Cardiac muscle cell (in vitro differentiated cells and primary cell): ENCODE data around the gene ZNF202. TPM values are rescaled to one million over a fixed set of nuclear protein-coding genes. Genes with fewer than 3 reads are reported as not detected.
A peak's percentile ranks its signal among the peaks of the same experiment; 100 is the strongest.

Experiments
- DNase-seq, 2 donors: peaks; one replicate each; pipeline versions ENCODE4 v3.0.0 to v3.0.0-alpha.2; 2010 to 2017; ENCODE audit warnings: low read depth in 1 of 2, low spot score in 1 of 2
- H3K27ac ChIP-seq: fragments of 200-600 bp; sonication (generic); 2 replicates; pipeline ENCODE4 v1.5.1; 2016
- H3K27me3 ChIP-seq: fragments of 200-600 bp; sonication (generic); 2 replicates; pipeline ENCODE4 v1.6.0; 2016; ENCODE audit warnings: control low read depth
- H3K36me3 ChIP-seq: fragments of 200-600 bp; sonication (generic); 2 replicates; pipeline ENCODE4 v1.5.1; 2016; ENCODE audit warnings: control low read depth
- H3K4me1 ChIP-seq: fragments of 200-600 bp; sonication (generic); 2 replicates; pipeline ENCODE4 v1.8.1; 2017; ENCODE audit warnings: low read depth, mild to moderate bottlenecking, mixed run types
- H3K4me3 ChIP-seq: fragments of 200-600 bp; sonication (generic); 2 replicates; pipeline ENCODE4 v1.5.1; 2016; ENCODE audit warnings: mild to moderate bottlenecking
- H3K9me3 ChIP-seq: fragments of 200-600 bp; sonication (generic); 2 replicates; pipeline ENCODE4 v1.5.1; 2017; ENCODE audit warnings: low read depth, mild to moderate bottlenecking, control low read depth
- polyA plus RNA-seq: library from polyadenylated mRNA; unstranded; fragments of >200 nt; fragmentation: Nextera tagmentation; extraction: Ambion mirVana; gene quantifications from 2 replicates; pipeline ENCODE4 v1.2.1, GENCODE V29; 2016
- total RNA-seq: library from RNA; depleted of rRNA; stranded (reverse); fragments of >200 nt; gene quantifications from 2 replicates; pipeline ENCODE4 v1.2.3, GENCODE V29; 2016
- TF ChIP-seq, protein P1 (sequence below): IDR thresholded peaks from 2 replicates; pipeline ENCODE4 v1.5.1; 2012; ENCODE audit warnings: low read depth, mild to moderate bottlenecking, low read length

Gene ZNF202
- total and polyA plus RNA-seq, 2 experiments from 2014 or later = 4.8 to 12.0 TPM

DNA sequence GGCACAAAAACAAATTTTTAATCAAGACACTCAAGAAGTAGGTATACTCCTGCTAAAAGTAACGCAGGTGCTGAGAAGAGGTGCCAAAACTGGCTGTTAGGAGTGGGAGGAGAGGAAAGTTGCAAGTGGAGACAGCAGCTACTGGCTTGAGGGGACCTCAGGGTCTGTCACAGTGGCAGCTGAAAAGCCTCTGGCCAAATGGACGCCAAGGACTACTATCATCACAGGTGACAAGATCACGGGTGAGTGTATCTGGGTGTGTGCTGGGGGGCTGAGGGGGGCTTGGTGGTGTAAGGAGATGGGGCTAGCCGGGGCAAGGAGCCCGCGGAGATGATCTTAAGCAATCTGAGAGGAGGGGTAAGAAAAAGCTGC, 687 bp downstream of the ZNF202 start:
- peaks cover 12% of the 10 kb centered on the region for H3K4me1 ChIP-seq
- TF ChIP-seq, protein P1, sequence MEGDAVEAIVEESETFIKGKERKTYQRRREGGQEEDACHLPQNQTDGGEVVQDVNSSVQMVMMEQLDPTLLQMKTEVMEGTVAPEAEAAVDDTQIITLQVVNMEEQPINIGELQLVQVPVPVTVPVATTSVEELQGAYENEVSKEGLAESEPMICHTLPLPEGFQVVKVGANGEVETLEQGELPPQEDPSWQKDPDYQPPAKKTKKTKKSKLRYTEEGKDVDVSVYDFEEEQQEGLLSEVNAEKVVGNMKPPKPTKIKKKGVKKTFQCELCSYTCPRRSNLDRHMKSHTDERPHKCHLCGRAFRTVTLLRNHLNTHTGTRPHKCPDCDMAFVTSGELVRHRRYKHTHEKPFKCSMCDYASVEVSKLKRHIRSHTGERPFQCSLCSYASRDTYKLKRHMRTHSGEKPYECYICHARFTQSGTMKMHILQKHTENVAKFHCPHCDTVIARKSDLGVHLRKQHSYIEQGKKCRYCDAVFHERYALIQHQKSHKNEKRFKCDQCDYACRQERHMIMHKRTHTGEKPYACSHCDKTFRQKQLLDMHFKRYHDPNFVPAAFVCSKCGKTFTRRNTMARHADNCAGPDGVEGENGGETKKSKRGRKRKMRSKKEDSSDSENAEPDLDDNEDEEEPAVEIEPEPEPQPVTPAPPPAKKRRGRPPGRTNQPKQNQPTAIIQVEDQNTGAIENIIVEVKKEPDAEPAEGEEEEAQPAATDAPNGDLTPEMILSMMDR = no peak
- H3K27ac ChIP-seq = peak overlapping the region; percentile 94
- H3K27me3 ChIP-seq = no peaks in the 10 kb centered on the region
- peak; percentile 2 to 7 for DNase-seq
- no peaks in the 10 kb centered on the region for H3K36me3 ChIP-seq
- H3K9me3 ChIP-seq = no peaks in the 10 kb centered on the region
- peak overlapping the region; percentile 99 for H3K4me3 ChIP-seq

DNA sequence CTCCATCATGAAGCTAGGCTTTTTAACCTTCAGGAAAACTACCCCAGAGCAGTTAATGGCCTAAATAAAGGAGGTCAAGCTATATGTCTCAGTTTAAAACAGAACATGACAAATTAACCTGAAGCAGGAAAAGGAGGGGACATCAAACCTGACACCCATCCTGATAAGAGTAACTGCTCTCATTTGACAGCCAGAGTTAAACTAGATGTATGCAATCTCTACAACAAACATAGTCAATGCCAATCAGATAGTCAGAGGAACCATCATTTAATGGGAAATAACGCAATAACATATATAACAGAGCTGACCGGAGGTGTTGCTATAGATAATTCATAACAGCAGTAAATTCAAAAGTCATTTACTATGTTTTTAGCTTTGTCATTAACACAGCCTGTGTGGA, 3.1 kb downstream of the ZNF202 start:
- no peaks in the 10 kb centered on the region for H3K9me3 ChIP-seq
- H3K27me3 ChIP-seq = no peaks in the 10 kb centered on the region
- no peaks in the 10 kb centered on the region for H3K36me3 ChIP-seq
- no peak overlapping the region for H3K27ac ChIP-seq
- TF ChIP-seq, protein P1 = no peak
- no peak overlapping the region for H3K4me3 ChIP-seq
- peaks cover 12% of the 10 kb centered on the region for H3K4me1 ChIP-seq
- DNase-seq = no peak

DNA sequence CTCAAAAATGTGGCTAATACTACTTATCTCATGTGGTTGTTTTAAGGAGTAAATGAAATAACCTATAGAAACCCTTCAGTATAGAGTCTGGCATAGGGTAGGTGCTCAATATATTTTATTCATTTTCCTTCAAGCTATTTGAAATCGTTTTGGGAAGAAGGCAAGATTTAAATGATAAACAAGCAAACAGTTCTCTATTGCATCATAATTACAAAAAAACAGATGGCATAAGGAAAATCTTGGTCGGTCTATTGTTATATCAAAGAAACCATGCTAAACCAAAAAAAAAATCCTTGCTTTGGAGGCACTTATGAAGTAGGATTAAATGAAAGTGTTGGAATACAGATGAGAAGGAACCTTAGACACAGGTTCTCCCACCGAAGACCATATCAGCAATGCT, 4.7 kb downstream of the ZNF202 start:
- H3K27me3 ChIP-seq = no peaks in the 10 kb centered on the region
- DNase-seq = no peak
- no peak overlapping the region for H3K4me3 ChIP-seq
- H3K27ac ChIP-seq = no peak overlapping the region
- H3K36me3 ChIP-seq = no peaks in the 10 kb centered on the region
- no peaks in the 10 kb centered on the region for H3K9me3 ChIP-seq
- TF ChIP-seq, protein P1 = no peak
- peaks cover 5% of the 10 kb centered on the region for H3K4me1 ChIP-seq

- no peak overlapping the region for H3K4me3 ChIP-seq
- no peaks in the 10 kb centered on the region for H3K4me1 ChIP-seq
- no peak overlapping the region for H3K27ac ChIP-seq
- DNase-seq = no peak
- no peaks in the 10 kb centered on the region for H3K9me3 ChIP-seq
- H3K36me3 ChIP-seq = peaks cover 51% of the 10 kb centered on the region
- TF ChIP-seq, protein P1 = no peak
- no peaks in the 10 kb centered on the region for H3K27me3 ChIP-seq
Measured at GRCh38 chr11:123729602-123730001, 11.9 kb downstream of the ZNF202 start.

DNA sequence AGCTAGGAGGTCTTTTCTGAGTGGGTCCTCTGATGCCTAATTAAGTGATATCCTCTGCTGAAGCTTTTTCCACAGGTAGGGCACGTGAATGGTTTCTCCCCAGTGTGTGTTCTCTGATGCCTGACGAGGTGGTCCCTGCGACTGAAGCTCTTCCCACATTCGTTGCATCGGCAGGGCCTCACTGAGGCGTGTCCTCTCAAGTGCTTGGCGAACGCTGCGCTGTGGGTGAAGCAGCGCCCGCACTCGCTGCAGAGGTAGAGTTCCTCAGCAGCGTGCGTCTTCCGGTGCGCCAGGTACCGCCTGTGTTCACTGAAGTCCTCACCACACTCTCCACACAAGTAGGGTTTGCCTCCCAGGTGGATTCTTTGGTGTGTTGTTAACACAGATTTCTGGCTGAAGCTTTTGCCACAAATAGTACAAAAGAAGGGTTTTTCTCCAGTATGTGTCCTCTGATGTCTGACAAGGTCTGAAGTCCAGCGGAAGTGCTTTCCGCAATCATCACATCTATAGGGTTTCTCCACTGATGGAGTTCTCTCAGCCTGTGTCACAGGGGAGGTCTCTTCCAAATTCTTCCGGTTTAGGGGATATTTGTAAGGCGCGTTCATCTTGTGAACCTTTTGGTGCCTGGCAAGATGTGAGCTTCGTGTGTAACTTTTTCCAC, 15.3 kb downstream of the ZNF202 start:
- no peaks in the 10 kb centered on the region for H3K27me3 ChIP-seq
- no peak overlapping the region for H3K27ac ChIP-seq
- no peaks in the 10 kb centered on the region for H3K4me1 ChIP-seq
- H3K4me3 ChIP-seq = no peak overlapping the region
- TF ChIP-seq, protein P1 = no peak
- H3K36me3 ChIP-seq = peaks cover 55% of the 10 kb centered on the region
- no peak for DNase-seq
- no peaks in the 10 kb centered on the region for H3K9me3 ChIP-seq

DNA sequence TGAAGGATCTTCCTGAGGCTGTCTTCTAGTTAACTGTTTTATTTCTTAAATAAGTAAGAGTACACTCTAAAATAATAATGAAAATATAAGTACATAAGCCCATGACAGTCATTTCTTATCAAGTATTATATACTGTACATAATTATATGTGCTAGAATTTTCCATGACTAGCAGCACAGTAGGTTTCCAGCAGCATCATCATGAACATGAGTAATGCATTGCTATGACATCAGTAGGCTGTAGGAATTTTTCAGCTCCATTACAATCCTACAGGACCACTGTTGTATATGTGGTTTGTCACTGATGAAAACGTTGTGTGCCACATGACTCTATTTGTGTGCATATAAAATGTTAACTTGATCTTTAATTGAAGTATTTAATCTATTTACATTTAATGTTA, 22.0 kb downstream of the ZNF202 start:
- H3K9me3 ChIP-seq = no peaks in the 10 kb centered on the region
- TF ChIP-seq, protein P1 = no peak
- no peaks in the 10 kb centered on the region for H3K4me1 ChIP-seq
- H3K4me3 ChIP-seq = no peak overlapping the region
- H3K27me3 ChIP-seq = no peaks in the 10 kb centered on the region
- no peak overlapping the region for H3K27ac ChIP-seq
- peaks cover 3% of the 10 kb centered on the region for H3K36me3 ChIP-seq
- DNase-seq = no peak
